Nephron progenitor cell (in vitro differentiated cells): ENCODE results near the gene FOXP1.

ENCODE experiments used
- DNase-seq: peaks from one replicate; pipeline ENCODE4 v3.0.0; 2021
- H3K27ac Mint-ChIP-seq: 2 replicates; pipeline ENCODE4 v1.8.0; 2021; ENCODE audit warnings: mild to moderate bottlenecking, moderate library complexity, mixed read lengths
- H3K27me3 Mint-ChIP-seq: 2 replicates; pipeline ENCODE4 v1.8.0; 2021; ENCODE audit warnings: mild to moderate bottlenecking, low read depth, mixed read lengths; ENCODE audit not compliant: poor library complexity
- H3K36me3 Mint-ChIP-seq: 2 replicates; pipeline ENCODE4 v1.8.0; 2021; ENCODE audit warnings: low read depth, mixed read lengths
- H3K4me1 Mint-ChIP-seq: 2 replicates; pipeline ENCODE4 v1.8.0; 2021; ENCODE audit warnings: mixed read lengths
- H3K4me3 Mint-ChIP-seq: 2 replicates; pipeline ENCODE4 v1.8.0; 2021; ENCODE audit warnings: mild to moderate bottlenecking, moderate library complexity, mixed read lengths
- H3K9me3 Mint-ChIP-seq: 2 replicates; pipeline ENCODE4 v1.8.0; 2021; ENCODE audit warnings: mild to moderate bottlenecking, moderate library complexity, mixed read lengths
- TF ChIP-seq, protein P1 (sequence below): fragments of 200-600 bp; sonication (generic); IDR thresholded peaks from 2 replicates; pipeline ENCODE4 v1.5.0; 2021; ENCODE audit warnings: antibody characterized with exemption

Gene FOXP1

DNA sequence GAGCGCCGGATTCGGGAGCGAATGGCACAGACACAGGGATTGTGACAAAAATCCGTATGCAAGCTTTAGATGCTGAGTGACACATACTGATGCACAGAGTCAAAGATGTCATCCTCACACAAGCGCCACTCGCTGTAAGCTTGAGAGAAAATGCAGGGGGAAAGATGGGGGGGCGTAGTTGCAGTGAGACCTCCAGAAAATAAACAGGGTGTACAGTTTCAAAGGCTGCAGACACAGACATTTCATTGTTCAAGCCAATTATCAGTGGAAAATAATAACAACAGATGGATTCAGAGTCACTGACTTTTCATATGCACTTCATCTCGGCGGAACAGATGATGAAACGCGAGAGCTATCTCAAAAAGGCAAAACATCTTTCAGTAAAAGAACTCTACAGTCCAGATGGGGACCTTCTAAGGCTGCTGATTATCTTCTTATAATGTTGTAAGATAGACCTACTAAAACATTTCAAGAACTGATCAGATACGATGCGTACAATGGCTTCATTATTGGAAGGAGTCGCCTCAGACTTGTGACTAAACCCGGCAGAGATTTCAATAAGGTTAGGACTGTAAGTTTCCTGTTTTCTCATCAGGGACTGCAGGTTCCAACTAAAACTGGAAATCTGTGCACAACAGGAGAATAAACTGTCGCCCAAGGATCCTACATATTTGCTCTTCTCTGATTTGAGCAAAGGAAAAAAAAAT is 275.4 kb downstream of the FOXP1 start:
- Mint-ChIP-seq H3K4me3 (no peak overlapping the region), H3K9me3 (no peaks in the 10 kb centered on the region), H3K27ac (peak overlapping the region; percentile 2), H3K4me1 (peaks cover 81% of the 10 kb centered on the region), H3K27me3 (peaks cover 3% of the 10 kb centered on the region), H3K36me3 (peaks cover 19% of the 10 kb centered on the region)
- no peak for DNase-seq
- TF ChIP-seq, protein P1, sequence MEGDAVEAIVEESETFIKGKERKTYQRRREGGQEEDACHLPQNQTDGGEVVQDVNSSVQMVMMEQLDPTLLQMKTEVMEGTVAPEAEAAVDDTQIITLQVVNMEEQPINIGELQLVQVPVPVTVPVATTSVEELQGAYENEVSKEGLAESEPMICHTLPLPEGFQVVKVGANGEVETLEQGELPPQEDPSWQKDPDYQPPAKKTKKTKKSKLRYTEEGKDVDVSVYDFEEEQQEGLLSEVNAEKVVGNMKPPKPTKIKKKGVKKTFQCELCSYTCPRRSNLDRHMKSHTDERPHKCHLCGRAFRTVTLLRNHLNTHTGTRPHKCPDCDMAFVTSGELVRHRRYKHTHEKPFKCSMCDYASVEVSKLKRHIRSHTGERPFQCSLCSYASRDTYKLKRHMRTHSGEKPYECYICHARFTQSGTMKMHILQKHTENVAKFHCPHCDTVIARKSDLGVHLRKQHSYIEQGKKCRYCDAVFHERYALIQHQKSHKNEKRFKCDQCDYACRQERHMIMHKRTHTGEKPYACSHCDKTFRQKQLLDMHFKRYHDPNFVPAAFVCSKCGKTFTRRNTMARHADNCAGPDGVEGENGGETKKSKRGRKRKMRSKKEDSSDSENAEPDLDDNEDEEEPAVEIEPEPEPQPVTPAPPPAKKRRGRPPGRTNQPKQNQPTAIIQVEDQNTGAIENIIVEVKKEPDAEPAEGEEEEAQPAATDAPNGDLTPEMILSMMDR: no peak

DNA sequence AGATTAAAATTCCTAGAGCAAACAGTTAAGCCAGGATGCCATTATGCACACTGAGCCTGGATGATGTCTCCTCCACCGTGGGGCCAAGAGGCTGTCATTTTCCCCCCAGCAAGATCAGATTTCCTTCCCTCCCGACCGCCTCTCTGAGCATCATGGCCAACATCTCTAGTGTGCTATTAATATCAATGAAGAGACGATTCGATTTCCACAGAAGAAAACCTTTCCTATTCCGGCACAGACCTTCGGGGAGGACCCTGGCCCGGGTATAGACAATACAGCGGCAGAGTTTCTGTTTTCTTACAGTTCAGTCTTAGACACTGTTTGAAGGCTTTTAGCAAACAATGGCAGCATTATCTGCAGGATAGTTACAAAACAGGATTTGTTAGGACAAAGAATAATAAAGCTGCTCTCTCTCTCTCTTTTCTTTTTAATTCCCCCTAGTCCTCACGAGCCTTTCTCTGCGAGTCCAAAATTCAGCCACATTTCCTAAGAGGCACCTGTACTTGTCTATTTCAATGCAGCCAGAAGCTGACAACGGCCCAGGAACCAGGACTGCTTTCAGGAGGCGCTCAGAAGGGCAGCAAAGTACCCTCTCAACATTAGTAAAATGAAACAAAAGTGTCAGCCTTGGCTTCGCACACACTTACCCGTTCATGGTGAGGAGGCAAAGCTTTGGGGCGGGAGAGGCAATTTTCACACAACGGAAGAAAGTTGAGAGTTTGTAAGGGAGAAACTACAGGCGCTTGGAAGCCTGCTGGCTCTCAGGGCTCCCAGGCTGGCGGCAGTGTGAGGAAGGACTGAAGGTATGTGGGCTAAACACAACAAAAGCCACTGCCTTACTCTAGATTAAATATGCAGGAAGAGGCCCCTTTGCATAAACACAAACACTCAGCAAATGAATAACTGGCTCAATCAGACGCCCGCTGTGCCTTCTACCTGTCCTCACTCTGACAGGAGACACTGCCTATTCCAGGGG is 278.0 kb downstream of the FOXP1 start:
- H3K9me3 Mint-ChIP-seq: no peaks in the 10 kb centered on the region
- TF ChIP-seq, protein P1: no peak
- DNase-seq: peak; percentile 34
- H3K27me3 Mint-ChIP-seq: peaks cover 3% of the 10 kb centered on the region
- H3K4me1 Mint-ChIP-seq: peaks cover 94% of the 10 kb centered on the region
- H3K27ac Mint-ChIP-seq: peak overlapping the region; percentile 99
- peak overlapping the region; percentile 87 for H3K4me3 Mint-ChIP-seq
- peaks cover 4% of the 10 kb centered on the region for H3K36me3 Mint-ChIP-seq

DNA sequence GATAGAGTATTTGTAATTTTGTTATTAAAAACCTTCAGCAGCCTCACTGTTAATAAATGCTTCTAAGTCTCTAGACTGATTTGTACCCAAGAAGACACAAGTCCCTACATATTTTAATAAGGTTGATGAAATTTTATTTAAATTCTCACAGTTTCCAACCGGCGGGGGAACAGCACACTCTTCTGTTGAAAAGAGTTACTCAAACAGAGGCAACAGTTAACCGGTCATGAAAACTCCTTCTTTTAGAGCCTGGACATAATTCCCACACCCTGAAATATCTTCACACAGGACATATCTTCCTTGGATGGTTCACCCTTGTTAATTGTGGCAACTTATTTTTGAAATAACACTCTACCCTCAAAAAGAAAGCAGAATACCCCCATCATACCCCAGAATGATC is 278.8 kb downstream of the FOXP1 start:
- Mint-ChIP-seq H3K4me3 (peak overlapping the region; percentile 87), H3K27ac (peak overlapping the region; percentile 99), H3K4me1 (peaks cover 97% of the 10 kb centered on the region), H3K27me3 (peaks cover 3% of the 10 kb centered on the region), H3K36me3 (peaks cover 3% of the 10 kb centered on the region), H3K9me3 (no peaks in the 10 kb centered on the region)
- TF ChIP-seq, protein P1: peak; percentile 16
- no peak for DNase-seq

DNA sequence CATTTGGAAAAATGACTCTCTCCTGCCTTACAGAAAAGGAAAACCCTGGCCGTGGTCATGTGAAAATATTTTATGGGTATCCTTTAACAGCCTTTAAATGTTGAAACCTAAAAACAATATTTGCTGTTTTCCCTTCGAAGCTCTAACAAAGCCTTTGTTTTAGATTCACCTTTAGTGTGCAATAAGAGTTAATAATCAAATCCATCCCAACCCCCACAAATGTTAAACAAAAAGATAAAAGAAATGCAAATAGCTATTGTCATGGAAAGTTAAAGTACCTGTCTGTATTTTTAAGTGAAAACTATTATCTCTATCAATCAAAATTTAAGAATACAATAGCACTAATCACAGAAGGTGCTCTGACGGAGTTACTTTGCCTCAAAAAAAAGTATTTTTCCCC is 279.3 kb downstream of the FOXP1 start:
- peaks cover 5% of the 10 kb centered on the region for H3K36me3 Mint-ChIP-seq
- no peak overlapping the region for H3K27ac Mint-ChIP-seq
- TF ChIP-seq, protein P1: no peak
- H3K27me3 Mint-ChIP-seq: peaks cover 3% of the 10 kb centered on the region
- H3K4me1 Mint-ChIP-seq: peaks cover 97% of the 10 kb centered on the region
- DNase-seq: no peak
- no peaks in the 10 kb centered on the region for H3K9me3 Mint-ChIP-seq
- H3K4me3 Mint-ChIP-seq: peak overlapping the region; percentile 87

DNA sequence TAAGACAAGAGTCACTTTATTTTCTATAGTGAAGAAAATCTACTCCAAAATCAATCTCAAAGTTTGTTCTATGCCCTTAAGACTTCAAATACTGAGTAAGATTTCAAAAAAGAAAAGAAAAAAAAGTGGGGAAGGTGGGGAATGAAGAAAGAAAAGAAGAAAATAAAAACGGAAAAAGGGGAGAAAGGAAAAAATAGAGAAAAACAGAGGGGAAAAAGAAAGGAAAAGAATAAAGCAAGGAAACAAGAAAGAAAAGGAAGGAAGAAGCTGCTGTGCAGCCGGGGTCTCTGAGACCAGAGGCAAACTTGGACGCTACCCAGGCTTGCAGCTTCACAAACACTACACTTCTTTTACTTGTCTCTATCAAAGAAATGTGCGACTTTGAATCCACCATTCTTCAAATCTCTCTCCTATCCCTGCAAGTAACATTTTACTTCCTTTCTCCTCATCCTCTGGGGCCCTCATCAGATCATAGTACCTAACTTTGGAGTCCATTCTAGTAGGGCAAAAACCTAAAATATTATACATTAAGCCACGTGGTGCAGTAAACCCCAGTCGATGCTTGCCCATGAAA is 279.8 kb downstream of the FOXP1 start:
- H3K36me3 Mint-ChIP-seq: peaks cover 5% of the 10 kb centered on the region
- peak overlapping the region; percentile 84 for H3K27ac Mint-ChIP-seq
- peaks cover 3% of the 10 kb centered on the region for H3K27me3 Mint-ChIP-seq
- no peak for DNase-seq
- TF ChIP-seq, protein P1: no peak
- peak overlapping the region; percentile 87 for H3K4me3 Mint-ChIP-seq
- no peaks in the 10 kb centered on the region for H3K9me3 Mint-ChIP-seq
- peaks cover 97% of the 10 kb centered on the region for H3K4me1 Mint-ChIP-seq
